ENCODE results near the gene PTDSS2. TPM values are rescaled to one million over a fixed set of nuclear protein-coding genes. Genes with fewer than 3 reads are reported as not detected.

Gene PTDSS2
- polyA plus RNA-seq, 2 of the 4 experiments (the other 2 are of a cell fraction): 23.4 to 38.9 TPM

DNA sequence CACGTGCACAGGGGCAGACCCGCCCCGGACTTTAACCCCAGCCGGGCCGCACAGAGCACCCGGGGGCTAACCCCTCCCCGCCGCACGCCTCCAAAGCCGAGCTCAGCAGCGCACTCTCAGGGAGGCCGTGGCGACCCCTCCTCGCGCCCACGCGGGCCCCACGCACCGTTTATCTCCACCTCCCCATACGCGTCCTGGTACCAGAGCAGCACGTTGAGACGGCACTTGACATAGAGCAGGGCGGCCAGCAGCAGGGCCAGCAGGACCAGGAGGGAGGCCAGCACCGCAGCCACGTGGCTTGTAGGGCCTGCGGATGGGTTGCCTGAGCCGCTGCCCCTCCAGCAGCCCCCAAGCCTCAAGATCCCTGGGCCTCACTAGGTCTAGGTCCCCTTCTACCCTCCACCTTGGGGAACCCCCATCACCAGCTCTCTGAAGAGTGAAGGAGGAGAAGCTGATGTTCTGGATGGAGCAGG is 42.4 kb upstream of the PTDSS2 start:
- Histone ChIP-seq H3K4me2 (peak overlapping the region; percentile 23), H3K4me3 (no peak overlapping the region), H3K4me1 (peaks cover 30% of the 10 kb centered on the region), H3K27ac (peak overlapping the region in 1 of 2 experiments; percentile 74; a peak in 3 of 6 replicates), H3K9me3 (no peaks in the 10 kb centered on the region)
- DNase-seq (ENCODE audit: low read depth in 1 of 2, low spot score in 1 of 2): no peak
- ChIA-PET CTCF (interaction anchor here (0.9 to 9.0 kb wide), 6 partner anchors 9 to 111 kb away, joined by 4 to 112 read pairs (median 8); partner anchors contain the start of gene PTDSS2), POLR2A (interaction anchor here (0.8 to 3.3 kb wide), 9 partner anchors 9 to 200 kb away, joined by 3 to 30 read pairs (median 7); partner anchors contain the start of genes BET1L, PKP3, PTDSS2 and RIC8A)
- no peak for FAIRE-seq
- ATAC-seq: peak in 1 of 2 experiments; percentile 1; a peak in 3 of 6 replicates
- TF ChIP-seq RFX5 (IDR thresholded peaks at IDR 0.05) (no peak), TFCP2L1 (CRISPR knock-in tag; IDR thresholded peaks at IDR 0.05) (no peak), ATOH8 (CRISPR knock-in tag; IDR thresholded peaks at IDR 0.05; ENCODE audit: low read depth) (no peak), FOSB (CRISPR knock-in tag; IDR thresholded peaks at IDR 0.05) (no peak), BHLHE40 (IDR thresholded peaks at IDR 0.05; ENCODE audit: low read depth, low read length) (no peak)
- TF ChIP-seq, protein P1, sequence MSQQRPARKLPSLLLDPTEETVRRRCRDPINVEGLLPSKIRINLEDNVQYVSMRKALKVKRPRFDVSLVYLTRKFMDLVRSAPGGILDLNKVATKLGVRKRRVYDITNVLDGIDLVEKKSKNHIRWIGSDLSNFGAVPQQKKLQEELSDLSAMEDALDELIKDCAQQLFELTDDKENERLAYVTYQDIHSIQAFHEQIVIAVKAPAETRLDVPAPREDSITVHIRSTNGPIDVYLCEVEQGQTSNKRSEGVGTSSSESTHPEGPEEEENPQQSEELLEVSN (IDR thresholded peaks at IDR 0.05; ENCODE audit: borderline replicate concordance, low read depth): no peak
- 92% methylated on average over 27 of the region's 28 CpGs for WGBS (ENCODE audit: missing lambda C conversion rate)

- ATAC-seq: no peak
- Histone ChIP-seq H3K27ac (no peak overlapping the region), H3K4me3 (no peak overlapping the region), H3K4me2 (no peak overlapping the region), H3K4me1 (peaks cover 37% of the 10 kb centered on the region), H3K9me3 (no peaks in the 10 kb centered on the region)
- 91% methylated on average over 11 of the region's 15 CpGs for WGBS (ENCODE audit: missing lambda C conversion rate)
- CTCF ChIA-PET: interaction anchor here (1.6 to 9.0 kb wide), 5 partner anchors 8 to 46 kb away, joined by 4 to 112 read pairs (median 8); partner anchors contain the start of gene PTDSS2
- no peak for DNase-seq (ENCODE audit: low read depth in 1 of 2, low spot score in 1 of 2)
- POLR2A ChIA-PET: interaction anchor here (1.4 to 3.3 kb wide), 3 partner anchors 15 to 98 kb away, joined by 6 to 30 read pairs (median 18); partner anchors contain the start of genes PKP3 and RNH1
- FAIRE-seq: no peak
- TF ChIP-seq FOXS1 (CRISPR knock-in tag; IDR thresholded peaks at IDR 0.05): no peak
- no peak for TF ChIP-seq RFX5 (IDR thresholded peaks at IDR 0.05)
- no peak for TF ChIP-seq MAFK (IDR thresholded peaks at IDR 0.05; ENCODE audit: partially characterized antibody)
- TF ChIP-seq, protein P2, sequence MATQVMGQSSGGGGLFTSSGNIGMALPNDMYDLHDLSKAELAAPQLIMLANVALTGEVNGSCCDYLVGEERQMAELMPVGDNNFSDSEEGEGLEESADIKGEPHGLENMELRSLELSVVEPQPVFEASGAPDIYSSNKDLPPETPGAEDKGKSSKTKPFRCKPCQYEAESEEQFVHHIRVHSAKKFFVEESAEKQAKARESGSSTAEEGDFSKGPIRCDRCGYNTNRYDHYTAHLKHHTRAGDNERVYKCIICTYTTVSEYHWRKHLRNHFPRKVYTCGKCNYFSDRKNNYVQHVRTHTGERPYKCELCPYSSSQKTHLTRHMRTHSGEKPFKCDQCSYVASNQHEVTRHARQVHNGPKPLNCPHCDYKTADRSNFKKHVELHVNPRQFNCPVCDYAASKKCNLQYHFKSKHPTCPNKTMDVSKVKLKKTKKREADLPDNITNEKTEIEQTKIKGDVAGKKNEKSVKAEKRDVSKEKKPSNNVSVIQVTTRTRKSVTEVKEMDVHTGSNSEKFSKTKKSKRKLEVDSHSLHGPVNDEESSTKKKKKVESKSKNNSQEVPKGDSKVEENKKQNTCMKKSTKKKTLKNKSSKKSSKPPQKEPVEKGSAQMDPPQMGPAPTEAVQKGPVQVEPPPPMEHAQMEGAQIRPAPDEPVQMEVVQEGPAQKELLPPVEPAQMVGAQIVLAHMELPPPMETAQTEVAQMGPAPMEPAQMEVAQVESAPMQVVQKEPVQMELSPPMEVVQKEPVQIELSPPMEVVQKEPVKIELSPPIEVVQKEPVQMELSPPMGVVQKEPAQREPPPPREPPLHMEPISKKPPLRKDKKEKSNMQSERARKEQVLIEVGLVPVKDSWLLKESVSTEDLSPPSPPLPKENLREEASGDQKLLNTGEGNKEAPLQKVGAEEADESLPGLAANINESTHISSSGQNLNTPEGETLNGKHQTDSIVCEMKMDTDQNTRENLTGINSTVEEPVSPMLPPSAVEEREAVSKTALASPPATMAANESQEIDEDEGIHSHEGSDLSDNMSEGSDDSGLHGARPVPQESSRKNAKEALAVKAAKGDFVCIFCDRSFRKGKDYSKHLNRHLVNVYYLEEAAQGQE (IDR thresholded peaks at IDR 0.05): no peak
- TF ChIP-seq CHD2 (IDR thresholded peaks at IDR 0.05; ENCODE audit: low read length, partially characterized antibody): no peak
- TF ChIP-seq KDM5A (IDR thresholded peaks at IDR 0.05): no peak
- TF ChIP-seq JUN (IDR thresholded peaks at IDR 0.05): no peak
- no peak for TF ChIP-seq MAZ (IDR thresholded peaks at IDR 0.05; ENCODE audit: borderline replicate concordance, low read depth, low read length)
- TF ChIP-seq CEBPB (IDR thresholded peaks at IDR 0.05): no peak
- no peak for TF ChIP-seq TP53 (CRISPR knock-in tag; IDR thresholded peaks at IDR 0.05)
- no peak for TF ChIP-seq NR3C1 (IDR thresholded peaks at IDR 0.05)
These were observed 41.7 kb upstream of the PTDSS2 start for GRCh38 chr11:408154-409007.
